SU-DHL-6 (cell line): ENCODE results near the gene MPZL1.

Experiments
- H2AFZ ChIP-seq: fragments of 200-600 bp; sonication (generic); 2 replicates; pipeline ENCODE4 v1.6.1; 2014; ENCODE audit warnings: low read depth, mild to moderate bottlenecking, moderate library complexity, mixed read lengths, antibody characterized with exemption, low read length; ENCODE audit not compliant: severe bottlenecking
- H3F3A ChIP-seq: fragments of 200-600 bp; shearing (Covaris generic); 2 replicates; pipeline ENCODE4 v1.6.0; 2016; ENCODE audit warnings: antibody characterized with exemption, mild to moderate bottlenecking; ENCODE audit not compliant: insufficient read depth
- H3K27ac ChIP-seq: fragments of 200-600 bp; sonication (generic); 2 replicates; pipeline ENCODE4 v1.5.1; 2016; ENCODE audit warnings: low read depth, mild to moderate bottlenecking, low read length, moderate library complexity, mixed read lengths
- H3K27me3 ChIP-seq: fragments of 200-600 bp; sonication (generic), shearing (Covaris generic); 2 replicates; pipeline ENCODE4 v1.6.0; 2014; ENCODE audit warnings: mild to moderate bottlenecking, low read length
- H3K36me3 ChIP-seq: fragments of 200-600 bp; sonication (generic); 2 replicates; pipeline ENCODE4 v1.6.1; 2014; ENCODE audit warnings: mild to moderate bottlenecking, low read length, mixed read lengths
- H3K4me2 ChIP-seq: fragments of 300-600, 200-600 bp; shearing (Covaris generic), sonication (generic); 2 replicates; pipeline ENCODE4 v1.6.0; 2014; ENCODE audit warnings: low read length, low read depth, mild to moderate bottlenecking; ENCODE audit not compliant: poor library complexity, severe bottlenecking
- H3K4me3 ChIP-seq: fragments of 200-600 bp; sonication (generic); 2 replicates; pipeline ENCODE4 v1.5.1; 2014; ENCODE audit warnings: antibody characterized with exemption, low read length, mild to moderate bottlenecking, mixed read lengths; ENCODE audit not compliant: insufficient read depth, poor library complexity, severe bottlenecking
- H3K79me2 ChIP-seq: fragments of 200-600 bp; sonication (generic); 2 replicates; pipeline ENCODE4 v1.6.1; 2014; ENCODE audit warnings: mild to moderate bottlenecking, low read length, moderate library complexity; ENCODE audit not compliant: insufficient read depth
- H3K9ac ChIP-seq: fragments of 200-600 bp; sonication (generic); 2 replicates; pipeline ENCODE4 v1.7.0; 2014; ENCODE audit warnings: mild to moderate bottlenecking, low read length
- H3K9me2 ChIP-seq: fragments of 200-600 bp; sonication (generic); replicated peaks from 2 replicates; pipeline ENCODE4 v1.6.1; 2014; ENCODE audit warnings: low read length; ENCODE audit not compliant: insufficient read depth
- H3K9me3 ChIP-seq: fragments of 200-600 bp; sonication (generic); 2 replicates; pipeline ENCODE4 v1.6.1; 2014; ENCODE audit warnings: low read length, mixed read lengths; ENCODE audit not compliant: insufficient read depth
- H4K20me1 ChIP-seq: fragments of 200-600 bp; sonication (generic); 2 replicates; pipeline ENCODE4 v1.6.1; 2014; ENCODE audit warnings: low read depth, mild to moderate bottlenecking, antibody characterized with exemption, low read length, moderate library complexity, mixed read lengths
- EZH2phosphoT487 ChIP-seq: fragments of 200-600 bp; sonication (generic), shearing (Covaris generic); conservative IDR thresholded peaks from 2 replicates; pipeline ENCODE4 v1.6.1; 2018; ENCODE audit warnings: mild to moderate bottlenecking, antibody characterized with exemption, low read length, moderate library complexity, mixed read lengths
- TF ChIP-seq, protein P1 (sequence below): fragments of 200-600 bp; sonication (generic); IDR thresholded peaks from one replicate; pipeline ENCODE4 v1.5.1; 2017; ENCODE audit warnings: antibody characterized with exemption, mild to moderate bottlenecking, low read length, moderate library complexity; ENCODE audit not compliant: insufficient read depth, poor library complexity, severe bottlenecking

The MPZL1 gene

GRCh38 chr1:167766538-167766937, 44.8 kb downstream of the MPZL1 start:
- TF ChIP-seq EZH2phosphoT487 = no peak
- TF ChIP-seq, protein P1, sequence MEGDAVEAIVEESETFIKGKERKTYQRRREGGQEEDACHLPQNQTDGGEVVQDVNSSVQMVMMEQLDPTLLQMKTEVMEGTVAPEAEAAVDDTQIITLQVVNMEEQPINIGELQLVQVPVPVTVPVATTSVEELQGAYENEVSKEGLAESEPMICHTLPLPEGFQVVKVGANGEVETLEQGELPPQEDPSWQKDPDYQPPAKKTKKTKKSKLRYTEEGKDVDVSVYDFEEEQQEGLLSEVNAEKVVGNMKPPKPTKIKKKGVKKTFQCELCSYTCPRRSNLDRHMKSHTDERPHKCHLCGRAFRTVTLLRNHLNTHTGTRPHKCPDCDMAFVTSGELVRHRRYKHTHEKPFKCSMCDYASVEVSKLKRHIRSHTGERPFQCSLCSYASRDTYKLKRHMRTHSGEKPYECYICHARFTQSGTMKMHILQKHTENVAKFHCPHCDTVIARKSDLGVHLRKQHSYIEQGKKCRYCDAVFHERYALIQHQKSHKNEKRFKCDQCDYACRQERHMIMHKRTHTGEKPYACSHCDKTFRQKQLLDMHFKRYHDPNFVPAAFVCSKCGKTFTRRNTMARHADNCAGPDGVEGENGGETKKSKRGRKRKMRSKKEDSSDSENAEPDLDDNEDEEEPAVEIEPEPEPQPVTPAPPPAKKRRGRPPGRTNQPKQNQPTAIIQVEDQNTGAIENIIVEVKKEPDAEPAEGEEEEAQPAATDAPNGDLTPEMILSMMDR = no peak
- no peaks in the 10 kb centered on the region for H3F3A ChIP-seq
- no peaks in the 10 kb centered on the region for H4K20me1 ChIP-seq
- H3K27ac ChIP-seq = no peak overlapping the region
- no peak overlapping the region for H3K4me2 ChIP-seq
- H2AFZ ChIP-seq = no peak overlapping the region
- no peaks in the 10 kb centered on the region for H3K79me2 ChIP-seq
- H3K9ac ChIP-seq = no peak overlapping the region
- no peak overlapping the region for H3K4me3 ChIP-seq
- no peaks in the 10 kb centered on the region for H3K27me3 ChIP-seq
- no peaks in the 10 kb centered on the region for H3K36me3 ChIP-seq
- H3K9me2 ChIP-seq = no peaks in the 10 kb centered on the region
- no peaks in the 10 kb centered on the region for H3K9me3 ChIP-seq

GRCh38 chr1:167767761-167768160, 46.0 kb downstream of the MPZL1 start:
- no peak for TF ChIP-seq EZH2phosphoT487
- TF ChIP-seq, protein P1 = no peak
- no peaks in the 10 kb centered on the region for H3K9me2 ChIP-seq
- no peak overlapping the region for H2AFZ ChIP-seq
- no peak overlapping the region for H3K4me2 ChIP-seq
- H4K20me1 ChIP-seq = no peaks in the 10 kb centered on the region
- H3K79me2 ChIP-seq = no peaks in the 10 kb centered on the region
- H3K36me3 ChIP-seq = no peaks in the 10 kb centered on the region
- H3F3A ChIP-seq = no peaks in the 10 kb centered on the region
- no peak overlapping the region for H3K27ac ChIP-seq
- H3K9me3 ChIP-seq = no peaks in the 10 kb centered on the region
- H3K27me3 ChIP-seq = no peaks in the 10 kb centered on the region
- H3K4me3 ChIP-seq = no peak overlapping the region
- no peak overlapping the region for H3K9ac ChIP-seq

DNA sequence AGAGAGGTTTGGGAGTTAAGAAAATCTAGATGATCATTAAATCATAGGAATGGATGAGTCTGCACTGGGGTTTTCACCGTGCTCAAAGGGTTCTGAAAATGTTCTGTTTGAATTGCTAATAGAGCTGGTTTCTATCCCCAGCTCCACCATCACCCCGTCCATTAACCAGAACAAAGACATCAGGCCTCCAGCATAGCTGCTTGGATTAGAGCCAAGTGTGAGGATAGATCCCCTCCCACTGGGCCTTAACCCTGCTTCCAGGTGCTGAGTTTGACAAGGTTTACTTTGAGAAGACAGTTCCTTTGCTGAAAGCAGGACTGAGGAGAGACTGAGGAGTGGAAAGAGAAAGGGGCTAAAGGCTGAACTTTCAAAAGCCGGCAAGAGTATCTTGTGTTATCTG, 48.3 kb downstream of the MPZL1 start:
- H2AFZ ChIP-seq = no peak overlapping the region
- H3K9me2 ChIP-seq = no peaks in the 10 kb centered on the region
- no peak for TF ChIP-seq EZH2phosphoT487
- TF ChIP-seq, protein P1 = no peak
- no peaks in the 10 kb centered on the region for H3K79me2 ChIP-seq
- no peak overlapping the region for H3K4me2 ChIP-seq
- no peaks in the 10 kb centered on the region for H4K20me1 ChIP-seq
- no peaks in the 10 kb centered on the region for H3K9me3 ChIP-seq
- no peaks in the 10 kb centered on the region for H3F3A ChIP-seq
- H3K36me3 ChIP-seq = no peaks in the 10 kb centered on the region
- no peak overlapping the region for H3K9ac ChIP-seq
- H3K4me3 ChIP-seq = no peak overlapping the region
- no peak overlapping the region for H3K27ac ChIP-seq
- H3K27me3 ChIP-seq = no peaks in the 10 kb centered on the region

GRCh38 chr1:167772436-167772835, 50.7 kb downstream of the MPZL1 start:
- Histone ChIP-seq H2AFZ (no peak overlapping the region), H3K27ac (no peak overlapping the region), H3K9ac (no peak overlapping the region), H3K9me3 (no peaks in the 10 kb centered on the region), H4K20me1 (no peaks in the 10 kb centered on the region), H3K4me3 (no peak overlapping the region), H3F3A (no peaks in the 10 kb centered on the region), H3K36me3 (no peaks in the 10 kb centered on the region), H3K27me3 (no peaks in the 10 kb centered on the region), H3K4me2 (no peak overlapping the region), H3K79me2 (no peaks in the 10 kb centered on the region), H3K9me2 (no peaks in the 10 kb centered on the region)
- no peak for TF ChIP-seq EZH2phosphoT487
- TF ChIP-seq, protein P1 = no peak
